HL-60/S4 (cell line): Measurements from ENCODE around the gene AHNAK2.

ENCODE experiments used
- in situ Hi-C: fragments of 300-500 bp; cut with MboI; formaldehyde crosslinking; loops from 2 replicates; pipeline ENCODE4 v1.14.3; 2022; ENCODE audit warnings: low sequenced_read_pairs

Gene AHNAK2

GRCh38 chr14:104973385-104974145, 4.6 kb downstream of the AHNAK2 start:
- in situ Hi-C loops = loop anchor here (5.0 kb wide), 1 partner anchor 74 kb away; no protein-coding TSS in a partner anchor

DNA sequence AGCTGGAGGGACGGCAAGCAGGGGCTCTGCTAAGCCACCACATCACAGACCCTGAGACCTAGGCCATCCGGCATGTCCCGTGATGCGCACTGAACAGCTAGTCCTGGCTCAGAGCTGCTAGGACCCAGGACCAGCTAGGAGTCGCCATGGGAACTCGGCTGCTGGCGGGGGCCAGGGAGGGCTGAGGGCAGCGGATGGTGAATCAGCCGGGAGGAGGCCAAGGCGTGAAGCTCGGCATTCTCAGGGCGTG, 5.1 kb downstream of the AHNAK2 start:
- in situ Hi-C loops = loop anchor here (5.0 kb wide), 1 partner anchor 74 kb away; no protein-coding TSS in a partner anchor

- in situ Hi-C loops = loop anchor here (5.0 kb wide), 1 partner anchor 75 kb away; no protein-coding TSS in a partner anchor
These were observed 5.7 kb downstream of the AHNAK2 start for GRCh38 chr14:104972301-104973134.

GRCh38 chr14:104971447-104972240, 6.5 kb downstream of the AHNAK2 start:
- in situ Hi-C loops = loop anchor here (5.0 kb wide), 1 partner anchor 76 kb away; no protein-coding TSS in a partner anchor

DNA sequence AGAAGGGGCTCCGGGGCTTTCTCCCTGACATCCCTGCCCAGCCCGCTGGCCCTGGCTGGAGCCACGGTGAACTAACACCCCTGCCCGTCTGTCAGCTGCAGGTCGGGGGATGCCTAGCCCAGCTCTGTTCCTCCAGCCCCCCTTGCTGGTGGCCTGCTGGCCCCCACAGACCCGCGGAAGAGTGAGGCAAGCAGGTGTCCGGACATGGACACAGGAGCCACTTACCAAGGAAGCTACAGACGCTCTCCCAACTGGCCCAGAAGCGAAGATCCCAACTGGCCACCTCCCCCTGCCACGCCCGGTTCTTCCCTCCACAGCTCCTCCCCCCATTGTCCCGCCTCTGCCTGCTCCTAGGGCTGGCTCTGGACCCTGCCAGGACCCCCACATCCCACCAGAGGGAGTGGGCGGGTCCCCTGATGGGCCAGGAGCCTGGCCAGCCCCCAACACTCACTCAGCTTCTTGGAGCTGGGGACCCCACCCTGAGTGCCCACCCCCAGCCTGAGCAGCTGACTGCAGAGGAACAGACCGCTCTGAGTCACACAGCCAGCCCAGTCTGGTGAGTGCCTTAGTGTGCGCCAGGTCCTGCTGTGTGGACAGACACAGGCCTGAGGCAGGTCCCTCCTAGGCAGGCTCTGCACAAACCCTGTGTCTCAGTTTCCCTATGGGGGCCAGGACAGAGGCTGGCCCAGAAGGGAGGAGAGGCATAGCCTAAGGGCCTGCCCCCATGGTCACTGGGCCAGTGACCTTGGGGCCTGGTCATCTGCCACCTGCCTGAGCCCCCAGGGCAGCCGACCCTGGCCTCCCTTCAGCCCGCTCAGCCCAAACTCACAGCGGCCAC, 7.7 kb downstream of the AHNAK2 start:
- in situ Hi-C loops = loop anchor here (5.0 kb wide), 1 partner anchor 77 kb away; no protein-coding TSS in a partner anchor

- in situ Hi-C loops = loop anchor here (5.0 kb wide), 1 partner anchor 78 kb away; no protein-coding TSS in a partner anchor
These were observed 8.4 kb downstream of the AHNAK2 start for GRCh38 chr14:104969741-104970230.

GRCh38 chr14:104968541-104969401, 9.4 kb downstream of the AHNAK2 start:
- in situ Hi-C loops = no loop called here

DNA sequence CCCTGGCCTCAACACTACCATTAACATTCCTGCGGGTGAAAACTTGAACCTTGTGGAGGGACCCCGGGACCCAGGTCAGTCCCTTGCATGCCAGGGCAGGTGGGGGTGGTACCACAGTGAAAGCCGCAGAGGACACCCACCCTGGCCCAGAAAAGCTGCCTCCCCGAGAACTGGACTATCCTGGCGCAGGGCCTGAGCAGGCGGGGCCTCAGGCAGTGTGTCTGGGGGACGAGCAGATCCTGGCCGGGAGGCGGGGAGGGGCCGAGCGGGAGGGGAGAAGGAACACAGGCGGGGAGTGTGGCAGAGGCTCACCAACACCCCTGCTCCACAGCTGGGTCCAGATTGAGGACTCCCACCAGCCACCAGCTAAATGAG, 10.0 kb downstream of the AHNAK2 start:
- in situ Hi-C loops = no loop called here

DNA sequence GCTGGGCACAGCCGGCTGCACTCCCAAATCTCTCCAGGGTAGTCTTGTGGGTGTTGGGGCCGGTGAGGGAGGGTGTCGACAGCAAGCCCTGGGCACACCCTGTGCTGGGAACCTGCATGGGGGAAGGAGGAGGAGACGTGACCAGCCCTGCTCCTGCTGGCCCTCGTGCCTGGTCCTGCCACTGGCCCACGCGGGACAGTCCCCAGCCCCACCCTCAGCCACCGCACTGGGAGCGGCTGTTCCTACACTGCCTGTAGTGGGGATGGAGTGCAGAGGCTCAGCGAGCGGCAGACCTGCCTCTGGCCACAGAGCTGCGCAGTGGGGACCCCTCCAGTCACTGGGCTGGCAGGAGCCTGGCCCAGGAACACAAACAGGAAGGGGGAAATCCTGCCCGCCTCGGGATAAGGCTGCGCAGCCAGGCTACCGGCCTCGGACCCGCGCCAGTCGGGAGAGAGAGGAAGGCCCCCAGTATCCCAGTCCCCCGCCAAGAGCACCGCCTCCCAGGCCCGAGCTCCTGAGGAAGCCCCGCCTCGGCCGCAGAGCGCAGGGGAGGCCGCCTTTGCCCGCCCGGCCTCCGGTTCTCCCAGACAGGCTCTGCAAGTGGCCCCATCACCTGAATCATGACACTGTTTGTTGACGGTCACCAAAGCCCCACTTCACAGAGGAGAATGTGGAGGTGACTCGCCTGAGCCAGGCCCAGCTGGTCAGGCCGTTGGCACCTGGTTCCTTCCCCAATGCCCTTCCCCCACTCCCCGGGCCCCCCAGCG, 10.6 kb downstream of the AHNAK2 start:
- in situ Hi-C loops = no loop called here

DNA sequence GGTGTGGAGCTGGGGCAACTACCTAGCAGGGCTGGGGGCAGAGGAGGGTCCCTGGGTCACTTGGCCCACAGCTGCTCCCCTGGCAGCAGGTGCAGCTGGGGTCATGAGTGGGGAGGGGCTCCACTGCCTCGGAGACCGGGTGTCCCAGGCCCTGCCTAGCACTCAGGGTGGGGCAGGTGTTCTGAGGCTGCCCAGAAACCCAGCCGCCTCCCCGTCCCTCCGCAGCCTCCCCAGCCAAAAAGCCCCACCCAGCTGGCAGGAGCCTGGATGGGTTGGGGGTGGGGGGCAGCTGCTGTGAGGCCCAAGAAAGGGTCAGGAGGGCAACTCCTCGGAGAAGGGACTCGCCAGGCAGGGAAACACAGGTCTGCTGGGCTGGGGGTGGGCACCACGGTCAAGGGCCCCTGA, 11.2 kb downstream of the AHNAK2 start:
- in situ Hi-C loops = no loop called here

DNA sequence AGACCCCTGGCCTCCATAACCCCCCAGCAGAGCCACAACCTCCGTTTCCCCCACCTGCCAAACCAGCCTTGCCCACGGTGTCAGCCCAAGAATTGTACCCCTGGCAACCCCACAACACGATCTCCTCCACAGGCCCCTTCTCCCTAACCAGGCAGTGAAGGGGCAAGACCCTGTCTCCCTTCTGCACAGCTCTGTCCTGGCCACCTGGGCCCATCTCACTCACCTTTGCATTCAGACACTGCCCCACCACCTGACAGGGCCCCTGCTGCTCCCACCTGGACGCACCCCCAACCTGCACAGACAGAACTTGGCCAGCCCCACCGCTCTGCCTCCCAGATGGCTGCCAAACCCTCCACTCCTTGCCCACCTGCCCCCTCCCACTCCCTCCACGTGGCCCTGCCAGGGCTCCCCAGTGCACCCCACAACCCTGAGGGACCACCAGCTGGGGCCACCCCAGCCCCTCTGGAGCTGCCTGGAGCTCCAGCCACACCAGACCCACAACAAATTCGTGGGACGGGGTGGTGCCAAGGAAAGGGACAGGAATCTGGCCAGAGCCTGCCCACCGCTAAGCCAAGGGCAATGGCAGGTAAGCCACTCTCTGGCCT, 11.8 kb downstream of the AHNAK2 start:
- in situ Hi-C loops = no loop called here

- in situ Hi-C loops = no loop called here
These were observed 12.5 kb downstream of the AHNAK2 start for GRCh38 chr14:104965561-104966231.

DNA sequence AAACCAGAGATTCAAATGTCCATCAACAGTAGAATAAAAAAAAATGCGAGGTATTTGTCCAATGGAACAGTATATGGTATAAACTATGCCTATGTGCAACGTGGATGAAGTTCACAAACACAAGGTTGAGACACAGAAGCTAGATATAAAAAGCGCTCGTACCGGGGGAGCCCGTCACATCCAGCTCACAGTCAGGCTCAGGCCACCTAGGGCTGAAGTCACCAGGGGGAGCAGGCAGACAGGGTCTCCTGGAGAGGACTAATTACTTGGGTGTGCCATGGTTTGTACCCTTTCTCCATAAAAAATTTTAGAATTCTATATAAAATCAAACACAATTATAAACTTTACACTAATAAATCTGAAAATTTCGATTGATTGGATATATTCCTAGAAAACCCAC, 13.6 kb downstream of the AHNAK2 start:
- in situ Hi-C loops = no loop called here

- in situ Hi-C loops = no loop called here
These were observed 20.7 kb downstream of the AHNAK2 start for GRCh38 chr14:104957146-104958113.

DNA sequence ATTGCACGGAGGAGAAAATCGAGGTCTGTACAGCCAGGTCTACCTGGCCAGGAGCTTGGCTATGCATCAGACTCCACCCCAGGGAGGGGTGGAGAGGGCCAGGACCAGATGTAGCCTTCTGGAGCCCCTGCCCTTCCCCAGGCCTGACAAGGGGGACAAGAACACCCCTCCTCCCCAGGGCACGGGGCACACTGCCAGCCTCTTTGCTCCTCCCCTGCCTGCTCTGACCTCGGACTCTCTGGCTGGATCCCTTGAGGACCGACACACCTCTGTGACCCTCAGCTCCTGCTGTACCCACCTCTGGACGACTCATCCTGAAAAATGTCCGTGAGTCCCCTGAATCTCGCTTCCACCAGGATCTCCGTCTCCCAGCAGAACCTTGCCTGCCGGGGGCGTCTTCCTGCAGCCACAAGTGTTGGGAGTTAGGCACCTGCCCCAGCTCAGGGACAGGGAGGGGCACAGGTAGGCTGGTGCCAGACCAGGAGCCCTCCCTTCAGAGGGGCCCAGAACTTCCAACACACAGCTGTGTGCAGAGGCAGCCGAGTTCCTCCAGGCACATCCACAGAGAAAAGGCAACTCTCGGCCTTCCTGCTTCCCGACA, 21.8 kb downstream of the AHNAK2 start:
- in situ Hi-C loops = no loop called here

DNA sequence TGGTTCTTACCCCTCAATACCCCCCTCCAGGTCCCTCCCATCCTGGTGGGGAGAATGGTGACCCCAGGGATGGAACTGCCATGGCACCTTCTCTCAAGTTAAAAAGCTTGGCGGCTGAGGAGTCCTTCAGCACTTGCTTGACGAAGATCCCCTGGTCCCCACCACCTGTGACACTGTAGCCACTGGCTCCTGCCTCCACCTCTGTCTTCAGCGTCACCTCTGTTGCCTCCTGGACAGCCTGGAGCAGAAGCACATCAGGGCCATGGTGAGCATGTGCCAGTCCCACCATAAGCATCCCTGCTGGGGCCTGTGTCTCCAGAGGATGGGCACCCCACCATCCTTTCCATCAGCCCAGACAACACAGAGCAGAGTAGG, 22.8 kb downstream of the AHNAK2 start:
- in situ Hi-C loops = no loop called here
